UCSD-AML1 (cell line): ENCODE results near the gene NOS3.
"Not testable (repeated sequence)": the region's sequence is repeated elsewhere in the genome, so short reads cannot be mapped to it uniquely, and the experiment has no call there.

Experiments used
- DNase-seq: peaks from one replicate; lab custom pipeline; 2025; ENCODE audit not compliant: unreplicated experiment; lab: John Stamatoyannopoulos, UW

Gene NOS3

DNA sequence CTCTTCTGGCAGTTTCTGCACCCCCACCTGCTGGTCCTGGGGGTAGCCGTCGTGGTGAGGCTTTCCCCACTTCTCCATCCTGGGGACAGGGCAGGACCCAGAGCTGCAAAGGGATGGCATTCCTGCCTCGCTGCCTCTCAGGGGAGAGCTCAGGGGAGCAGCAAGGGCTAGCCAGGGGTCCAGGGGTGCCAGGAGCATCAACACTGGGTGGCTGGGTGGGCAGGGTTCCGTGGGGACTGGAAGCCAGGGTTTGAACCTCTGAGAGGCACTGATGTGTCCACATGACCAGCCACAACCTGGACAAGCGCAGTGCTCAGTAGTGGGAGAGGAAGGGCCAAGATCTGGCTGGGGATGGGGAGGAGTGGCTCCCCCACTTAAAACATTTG, 43.0 kb downstream of the NOS3 start:
- no peak for DNase-seq

GRCh38 chr7:151034312-151035025, 43.7 kb downstream of the NOS3 start:
- DNase-seq = no peak

DNA sequence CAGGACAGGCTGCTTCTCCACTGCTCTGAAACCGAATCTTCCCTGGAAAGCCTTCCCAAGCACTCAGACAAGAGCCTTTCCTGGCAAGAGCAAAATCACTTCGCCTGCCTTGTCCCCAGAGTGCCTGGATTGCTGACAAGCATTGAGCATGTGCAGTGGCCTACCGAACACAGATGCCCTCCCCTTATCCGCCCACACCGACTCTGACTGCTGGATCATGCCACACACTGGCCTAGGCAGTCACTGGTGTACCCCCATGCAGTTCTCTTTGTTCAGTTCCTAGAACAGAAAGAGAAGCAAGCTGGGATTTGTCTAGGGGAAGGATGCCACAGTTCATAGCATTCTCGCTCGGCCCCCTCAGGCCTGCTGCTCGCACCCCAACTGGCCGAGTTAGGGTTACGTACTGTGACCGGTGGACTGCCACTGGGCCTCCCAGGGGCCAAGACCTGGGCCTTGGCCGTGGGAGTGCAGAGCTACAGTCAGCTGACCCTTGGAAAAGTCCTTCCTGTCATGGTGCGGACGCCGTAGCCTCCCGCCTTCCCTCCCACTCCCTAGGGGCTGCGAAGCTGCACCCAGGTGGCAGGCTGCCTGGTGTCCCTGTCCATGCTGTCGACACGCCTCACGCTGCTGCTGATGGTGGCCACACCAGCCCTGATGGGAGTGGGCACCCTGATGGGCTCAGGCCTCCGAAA, 44.4 kb downstream of the NOS3 start:
- no peak for DNase-seq

DNA sequence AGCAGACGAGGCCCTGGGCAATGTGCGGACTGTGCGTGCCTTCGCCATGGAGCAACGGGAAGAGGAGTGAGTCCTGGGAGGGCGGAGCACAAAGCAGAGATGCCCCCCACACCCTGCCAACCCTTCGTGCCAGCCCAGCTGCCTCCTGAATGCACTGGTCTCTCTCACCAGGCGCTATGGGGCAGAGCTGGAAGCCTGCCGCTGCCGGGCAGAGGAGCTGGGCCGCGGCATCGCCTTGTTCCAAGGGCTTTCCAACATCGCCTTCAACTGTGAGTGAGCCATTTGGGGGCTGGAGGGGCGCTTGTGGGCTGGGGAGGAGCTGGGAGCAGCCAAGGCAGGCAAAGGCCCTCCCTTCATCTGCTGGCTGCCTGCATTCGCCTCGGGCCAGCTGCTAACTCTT, 45.1 kb downstream of the NOS3 start:
- no peak for DNase-seq

DNA sequence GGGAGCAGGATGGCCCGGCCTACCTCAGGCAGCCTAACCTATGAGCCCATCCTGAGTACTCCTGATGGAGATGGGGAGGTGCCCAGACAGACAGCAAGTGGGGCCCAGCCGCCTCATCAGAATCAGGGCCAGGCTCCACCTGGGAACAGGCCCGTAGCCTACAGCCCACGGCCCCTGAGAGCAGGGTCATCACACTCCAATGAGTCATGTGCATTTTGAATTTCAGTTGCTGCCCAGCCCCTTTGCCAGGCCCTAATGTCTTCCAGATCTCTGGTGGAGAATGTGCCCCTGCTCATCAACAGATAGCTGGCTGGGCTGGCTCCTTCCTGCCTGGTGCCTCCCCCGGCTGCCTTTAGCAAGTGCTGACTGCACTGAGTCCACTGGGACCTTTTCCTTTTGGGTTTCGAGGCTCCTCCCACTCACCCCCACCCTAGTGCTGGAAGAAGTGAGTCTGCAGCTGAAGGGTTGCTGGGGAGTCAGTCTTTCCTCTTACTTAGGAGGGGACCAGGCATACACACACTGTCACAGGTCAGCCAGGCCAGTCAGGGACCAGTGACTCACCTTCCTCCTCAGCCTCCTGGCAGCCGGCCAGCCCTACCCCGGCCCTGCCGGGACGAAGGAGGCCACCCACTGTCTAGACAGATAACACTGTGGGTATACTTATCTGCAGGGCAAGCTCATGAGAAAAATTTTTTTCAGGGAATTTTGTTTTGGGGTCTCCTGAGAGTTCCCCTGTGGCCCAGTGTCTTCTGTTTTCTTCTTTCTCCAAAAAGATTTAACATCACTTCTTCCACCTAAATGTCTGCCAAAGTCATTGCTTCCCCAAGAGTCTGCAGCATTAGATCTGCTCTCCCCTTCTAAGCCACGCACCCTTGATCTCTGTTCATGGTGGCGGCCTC, 48.4 kb downstream of the NOS3 start:
- DNase-seq = peak; percentile 77

DNA sequence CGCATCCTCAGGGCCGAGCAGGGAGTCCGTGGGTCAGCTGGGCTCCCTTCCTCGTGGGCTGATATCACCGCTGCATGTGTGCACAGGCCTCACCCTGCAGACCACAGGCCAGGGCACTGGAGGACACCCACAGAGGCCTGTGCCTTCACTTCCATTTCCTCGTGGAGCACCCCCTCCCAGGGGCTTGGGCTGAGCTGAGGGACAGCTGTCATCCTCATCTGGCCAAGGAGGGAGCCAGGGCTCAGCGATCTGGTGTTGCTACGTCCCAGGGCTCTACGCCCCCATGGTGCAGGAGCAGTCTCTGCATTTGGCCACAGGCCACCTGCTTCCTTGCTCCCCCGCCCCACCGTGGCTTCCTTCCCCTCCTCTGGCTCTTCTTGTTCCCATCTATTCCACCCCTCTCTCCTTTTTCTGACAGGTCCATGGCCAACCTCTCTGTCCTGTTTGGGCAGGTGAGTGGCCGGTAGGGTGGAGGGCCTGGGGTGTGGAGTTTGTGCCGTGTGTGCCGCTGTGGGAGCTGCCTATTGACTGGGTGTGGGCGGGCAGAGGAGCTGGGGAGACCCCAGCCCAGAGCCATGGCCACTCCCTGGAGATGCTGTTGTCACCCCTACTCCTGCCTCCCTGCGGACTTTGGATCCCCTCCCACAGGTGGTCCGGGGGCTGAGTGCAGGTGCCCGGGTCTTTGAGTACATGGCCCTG, 49.2 kb downstream of the NOS3 start:
- peak; percentile 21 for DNase-seq

GRCh38 chr7:151040616-151041375, 50.0 kb downstream of the NOS3 start:
- DNase-seq = no peak

GRCh38 chr7:151043449-151043848, 52.6 kb downstream of the NOS3 start:
- DNase-seq = not testable (repeated sequence)

GRCh38 chr7:151043959-151044358, 53.1 kb downstream of the NOS3 start:
- no peak for DNase-seq

DNA sequence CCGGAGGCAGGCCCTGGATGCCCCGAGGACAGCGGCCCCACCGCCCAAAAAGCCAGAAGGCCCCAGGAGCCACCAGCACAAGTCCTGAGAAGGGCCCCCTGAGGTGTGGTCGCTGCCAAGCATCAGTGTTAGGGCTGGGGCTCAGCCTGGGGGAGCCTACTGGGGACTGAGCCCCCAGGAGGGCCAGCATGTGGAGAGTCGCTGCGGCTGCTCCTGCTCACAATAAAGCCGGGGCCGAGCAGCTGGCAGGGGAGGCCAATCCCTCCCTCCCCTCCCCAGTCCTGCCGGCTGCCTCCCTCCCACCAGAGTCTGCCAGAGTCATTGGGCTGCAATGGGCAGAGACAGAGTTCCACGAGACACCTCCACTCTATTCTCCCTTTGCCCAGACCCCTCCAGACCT, 54.4 kb downstream of the NOS3 start:
- DNase-seq = no peak

- DNase-seq = no peak
Observed at GRCh38 chr7:151045967-151046366, 55.1 kb downstream of the NOS3 start.

DNA sequence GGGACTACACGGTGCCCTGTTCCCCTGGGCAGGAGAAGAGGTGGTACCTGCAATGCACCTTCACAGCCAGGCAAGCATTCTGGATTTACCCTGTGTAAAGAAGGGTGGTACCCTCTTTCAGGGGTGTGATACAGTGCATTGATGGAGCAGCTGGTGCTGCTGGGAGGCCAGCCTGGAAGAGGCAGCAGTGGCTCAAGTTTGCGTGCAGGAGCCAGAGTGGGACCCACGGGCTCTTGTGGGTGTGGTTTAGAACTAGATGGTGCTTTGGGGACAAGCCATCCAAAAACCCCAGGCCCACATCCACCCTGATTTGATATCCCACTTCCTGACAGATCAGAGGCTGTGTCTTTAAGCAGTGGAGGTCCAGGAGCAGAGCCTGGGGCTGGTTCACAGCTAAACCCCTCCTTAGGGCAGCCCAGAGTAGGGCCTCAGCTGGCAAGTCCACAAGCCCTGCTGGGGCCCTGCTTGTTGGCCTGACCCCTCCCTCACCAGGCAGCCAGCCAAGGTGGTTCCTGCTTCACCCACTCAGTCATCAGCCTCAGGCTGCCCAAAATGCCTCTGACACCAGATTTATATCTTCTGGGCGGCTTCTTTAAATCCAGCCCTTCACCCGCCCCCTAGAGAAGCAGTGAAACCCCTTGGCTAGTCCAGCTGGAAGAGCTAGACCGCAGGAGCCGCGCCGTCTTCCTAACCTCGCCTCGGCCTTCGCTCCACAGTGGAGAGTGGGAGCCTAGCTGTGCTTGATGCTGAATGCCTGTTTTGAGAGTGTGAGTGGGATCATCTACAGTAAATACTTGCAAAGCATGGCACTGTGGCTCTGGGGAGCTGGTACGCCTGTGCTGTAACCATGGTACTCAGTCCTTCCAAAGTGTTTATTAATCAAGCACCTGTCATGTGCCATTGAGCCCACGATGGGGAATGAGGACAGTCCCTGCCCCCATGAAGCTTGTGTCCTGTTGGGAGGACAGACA, 56.1 kb downstream of the NOS3 start:
- no peak for DNase-seq

- DNase-seq = no peak
Observed at GRCh38 chr7:151047976-151048815, 57.4 kb downstream of the NOS3 start, which contains the start of gene ASIC3. TSS of gene ASIC3 (plus strand) at chr7:151048531. CDS start at chr7:151048886, 355 bp downstream.

- no peak for DNase-seq
Observed at GRCh38 chr7:151048911-151049463, 58.2 kb downstream of the NOS3 start.

GRCh38 chr7:151051108-151051507, 60.3 kb downstream of the NOS3 start:
- DNase-seq = no peak

DNA sequence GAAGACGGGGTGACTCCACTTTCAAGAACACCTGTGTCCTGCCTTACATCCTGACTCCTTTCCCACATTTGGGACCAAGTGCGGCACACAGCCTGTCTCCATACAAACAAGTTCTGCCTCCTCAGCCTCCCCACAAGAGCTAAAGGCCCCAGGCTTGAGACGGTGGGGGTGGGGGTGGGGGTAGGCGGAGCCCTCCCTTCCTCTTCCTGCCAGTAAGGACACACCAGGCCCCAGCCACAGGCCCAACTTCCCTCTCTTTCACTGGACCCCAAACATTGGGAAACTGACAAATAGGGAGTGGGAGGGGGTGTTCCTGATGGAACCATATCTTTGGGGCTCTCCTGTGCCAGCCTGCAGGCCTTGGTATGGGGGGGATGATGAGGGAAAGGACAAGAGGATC, 62.3 kb downstream of the NOS3 start:
- DNase-seq = peak; percentile 55

GRCh38 chr7:151053751-151054150, 62.9 kb downstream of the NOS3 start:
- DNase-seq = no peak

DNA sequence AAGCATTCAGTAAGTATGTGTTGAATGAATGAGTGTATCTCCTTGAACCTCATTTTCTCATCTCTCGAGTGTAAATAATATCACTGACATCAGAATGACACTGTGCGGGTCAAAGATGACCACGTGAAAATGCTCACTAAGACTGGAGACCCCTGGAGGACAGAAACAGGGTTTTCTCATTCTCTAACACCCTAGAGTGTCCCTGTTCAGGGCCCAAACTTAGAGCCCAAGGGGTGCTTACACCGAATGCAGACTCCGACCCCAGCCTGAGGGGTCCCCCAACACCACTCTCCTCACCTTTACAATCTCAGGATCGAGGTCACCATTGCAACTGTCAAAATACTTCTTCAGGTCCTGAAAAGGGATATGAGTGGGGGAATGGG, 65.5 kb downstream of the NOS3 start:
- DNase-seq = no peak
